K562 (cell line): ENCODE data around the gene EGR1. TPM values are rescaled to one million over a fixed set of nuclear protein-coding genes. Genes with fewer than 3 reads are reported as not detected.
A peak's percentile ranks its signal among the peaks of the same experiment; 100 is the strongest.

Experiments
- CC2D1A ChIP-seq: fragments of 450-650 bp; IDR thresholded peaks from 2 replicates; pipeline ENCODE4 v1.6.1; 2017; ENCODE audit warnings: mild to moderate bottlenecking
- CHD7 ChIP-seq: fragments of 200-600 bp; sonication (generic); IDR thresholded peaks from one replicate; pipeline ENCODE4 v1.6.1; 2012; ENCODE audit warnings: mild to moderate bottlenecking, low read depth, low read length, inconsistent platforms
- FOXJ2 ChIP-seq: fragments of 200-800 bp; sonication (Bioruptor generic); IDR thresholded peaks from 2 replicates; pipeline ENCODE4 v1.6.1; 2016; ENCODE audit warnings: missing genetic modification characterization, missing compliant biosample characterization
- IRF2 ChIP-seq: sonication (generic); formaldehyde crosslinking; IDR thresholded peaks from 2 replicates; pipeline ENCODE4 v1.8.1; 2022; ENCODE audit warnings: mild to moderate bottlenecking, missing genetic modification reagents
- L3MBTL2 ChIP-seq: fragments of 450-650 bp; IDR thresholded peaks from 2 replicates; pipeline ENCODE4 v1.6.1; 2016; ENCODE audit warnings: mild to moderate bottlenecking, moderate library complexity
- MNT ChIP-seq, 2 experiments: fragments of 450-650 bp; conservative IDR thresholded peaks; 2 replicates each; pipeline ENCODE4 v1.6.1; 2017; ENCODE audit warnings: mild to moderate bottlenecking in 2 of 2, moderate library complexity in 2 of 2
- POLR2AphosphoS5 ChIP-seq: IDR thresholded peaks from 2 replicates; pipeline ENCODE4 v1.6.1; 2011; ENCODE audit warnings: mild to moderate bottlenecking, low read depth, low read length, moderate library complexity; ENCODE audit not compliant: control insufficient read depth, insufficient read depth
- RBFOX2 ChIP-seq: fragments of 200-400 bp; formaldehyde crosslinking; IDR thresholded peaks from 2 replicates; pipeline ENCODE4 v1.6.1; 2017; ENCODE audit warnings: low read depth, mild to moderate bottlenecking, low read length, moderate library complexity
- TSC22D4 ChIP-seq: fragments of 450-650 bp; IDR thresholded peaks from 2 replicates; pipeline ENCODE4 v1.6.1; 2016; ENCODE audit warnings: missing genetic modification characterization, missing biosample characterization, control low read depth
- ZBTB17 ChIP-seq: fragments of 450-650 bp; formaldehyde crosslinking; IDR thresholded peaks from 2 replicates; pipeline ENCODE4 v1.4.0; 2020; ENCODE audit warnings: mild to moderate bottlenecking
- ZNF780A ChIP-seq: fragments of 250-450 bp; sonication (Bioruptor Pico); IDR thresholded peaks from 2 replicates; pipeline ENCODE4 v1.5.0; 2021; ENCODE audit warnings: mild to moderate bottlenecking
- polyA plus RNA-seq, 8 experiments: library from polyadenylated mRNA; depleted of rRNA in 4 of 8; stranded (reverse) in 5 of 8; unstranded in 3 of 8; fragments of >200 nt; fragmentation: Nextera tagmentation in 2 of 8; fragmentation: Illumina TruSeq in 1 of 8; extraction: Ambion mirVana in 2 of 8; extraction: Trizol in 1 of 8; gene quantifications; 2 replicates each; pipeline versions ENCODE4 v1.2.1 to v1.2.3, GENCODE V29; 2011 to 2014; ENCODE audit warnings: inconsistent platforms in 1 of 8, missing spikeins in 1 of 8
- total RNA-seq, 7 experiments: library from RNA; depleted of rRNA in 6 of 7; stranded (reverse); fragments of >200 nt in 6 of 7; fragmentation: Illumina TruSeq in 2 of 7; extraction: Trizol in 2 of 7; gene quantifications; 2 replicates each; pipeline versions ENCODE4 v1.2.1 to v1.2.3, GENCODE V29; 2011 to 2021; ENCODE audit warnings: low replicate concordance in 1 of 7

The EGR1 gene
- total and polyA plus RNA-seq, 9 of the 15 experiments (the other 6 are each of a cell fraction or from before 2014, with no cell fraction given) = 1.3 to 132 (median 21.5) TPM

GRCh38 chr5:138464008-138464387 lies 1.3 kb upstream of the EGR1 start (continued):
- TF ChIP-seq MNT (conservative IDR thresholded peaks at IDR 0.05) = peak in 1 of 2 experiments; percentile 41; a peak in 3 of 4 replicates
- TF ChIP-seq ZNF780A (CRISPR knock-in tag) = no peak
- no peak for TF ChIP-seq CHD7
- 0 out of 2 replicates have a peak, but pooled peaks have one; percentile 27 for TF ChIP-seq FOXJ2 (tag)
- peak; percentile 84 for TF ChIP-seq RBFOX2
- TF ChIP-seq IRF2 (CRISPR knock-in tag) = no peak
- peak; percentile 42; the same call in 1 of the 2 replicates for TF ChIP-seq POLR2AphosphoS5
- no peak for TF ChIP-seq TSC22D4 (tag)
- no peak for TF ChIP-seq CC2D1A
- TF ChIP-seq L3MBTL2 = peak; percentile 83
- TF ChIP-seq ZBTB17 (CRISPR knock-in tag) = no peak
